ENCODE data around the gene ULBP3. TPM values are rescaled to one million over a fixed set of nuclear protein-coding genes. Genes with fewer than 3 reads are reported as not detected.

Gene ULBP3
- total RNA-seq, 1 experiment from 2014 or later, result 8.1 TPM

DNA sequence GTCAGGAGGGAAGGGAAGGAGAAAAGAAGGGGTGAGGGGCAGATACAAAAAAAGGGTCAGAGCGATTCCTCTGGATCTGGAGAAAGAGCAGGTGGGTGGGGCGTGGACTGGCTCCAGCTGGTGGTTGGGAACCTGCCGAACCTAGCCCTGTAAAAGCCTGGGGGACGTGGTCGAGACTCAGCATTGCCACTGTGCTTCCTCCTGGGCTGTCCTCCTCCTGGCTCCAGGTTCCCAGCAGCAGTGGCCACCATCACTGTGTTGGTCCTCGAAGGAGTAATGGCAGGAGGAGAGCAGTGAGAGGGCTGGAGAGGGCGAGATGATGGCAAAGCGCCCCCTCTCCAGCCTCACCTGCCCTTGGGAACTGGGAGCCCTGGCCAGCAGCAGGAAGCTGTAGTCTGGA lies 40.1 kb downstream of the ULBP3 start:
- H3K4me1 ChIP-seq, result no peaks in the 10 kb centered on the region

DNA sequence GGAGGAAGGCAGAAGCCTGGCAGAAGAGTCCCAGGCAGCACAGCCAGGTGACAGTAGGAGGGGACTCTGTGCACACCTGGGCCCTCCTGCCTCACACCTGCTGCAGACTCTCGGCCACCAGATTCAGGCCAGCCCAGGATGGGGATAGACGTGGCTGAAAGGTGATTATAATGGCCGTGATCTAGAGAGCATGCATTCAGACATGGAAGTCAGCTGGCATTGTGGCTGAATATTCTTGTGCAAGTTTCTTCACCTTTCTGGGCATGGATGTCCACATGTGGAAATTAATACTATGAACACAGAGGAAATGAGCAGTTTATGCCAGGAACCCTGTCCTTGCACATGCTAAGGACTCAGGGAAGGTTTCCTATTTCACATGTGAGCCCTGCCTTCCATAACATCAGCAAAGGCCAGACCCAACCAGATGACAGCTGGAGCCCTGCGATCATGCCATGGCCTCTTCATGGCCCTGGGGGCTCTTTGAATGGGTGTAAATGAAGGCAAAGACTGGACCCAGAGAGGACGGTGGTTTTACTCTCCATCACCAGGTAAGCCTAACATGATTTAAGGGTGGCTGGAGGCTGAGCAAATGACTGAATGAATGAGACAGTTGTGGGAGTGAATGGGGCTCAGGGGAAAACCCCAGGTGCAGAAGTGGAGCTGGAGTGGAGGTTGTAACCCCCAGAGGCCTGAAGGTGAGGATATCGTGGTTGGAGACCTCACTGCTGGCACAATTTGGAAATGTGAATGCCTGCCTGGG lies 40.9 kb downstream of the ULBP3 start:
- intact Hi-C loops (cut with micrococcal nuclease; ENCODE audit: unreplicated experiment), result no loop called here

More for the DNA sequence above, 40.1 kb downstream of the ULBP3 start:
- BruUV-seq (replicated peaks), result no TSS peak
- intact Hi-C loops (cut with micrococcal nuclease; ENCODE audit: unreplicated experiment), result no loop called here
- no peak overlapping the region for H3K27ac Mint-ChIP-seq (ENCODE audit: unreplicated experiment)
- H3K36me3 Mint-ChIP-seq (ENCODE audit: insufficient read depth, unreplicated experiment), result no peaks in the 10 kb centered on the region
- Histone ChIP-seq H3K4me3 (ENCODE audit: low read depth, low read length) (no peak overlapping the region), H3K27me3 (replicated peaks; ENCODE audit: control insufficient read depth, insufficient read depth, low read length) (no peaks in the 10 kb centered on the region), H3K9me3 (no peaks in the 10 kb centered on the region), H3K36me3 (ENCODE audit: control insufficient read depth, insufficient read depth, low read length) (no peaks in the 10 kb centered on the region)
- CTCF ChIA-PET, result no interaction called here
- POLR2A ChIA-PET, result no interaction called here
- DNase-seq, result no peak
- no peak overlapping the region for H3K4me3 Mint-ChIP-seq (ENCODE audit: unreplicated experiment)
- H3K9me3 Mint-ChIP-seq (ENCODE audit: unreplicated experiment), result no peaks in the 10 kb centered on the region
- peaks cover 20% of the 10 kb centered on the region for H3K27me3 Mint-ChIP-seq (ENCODE audit: insufficient read depth, unreplicated experiment)
- H3K4me1 Mint-ChIP-seq (ENCODE audit: low read depth, unreplicated experiment), result no peaks in the 10 kb centered on the region
- TF ChIP-seq, protein P1, sequence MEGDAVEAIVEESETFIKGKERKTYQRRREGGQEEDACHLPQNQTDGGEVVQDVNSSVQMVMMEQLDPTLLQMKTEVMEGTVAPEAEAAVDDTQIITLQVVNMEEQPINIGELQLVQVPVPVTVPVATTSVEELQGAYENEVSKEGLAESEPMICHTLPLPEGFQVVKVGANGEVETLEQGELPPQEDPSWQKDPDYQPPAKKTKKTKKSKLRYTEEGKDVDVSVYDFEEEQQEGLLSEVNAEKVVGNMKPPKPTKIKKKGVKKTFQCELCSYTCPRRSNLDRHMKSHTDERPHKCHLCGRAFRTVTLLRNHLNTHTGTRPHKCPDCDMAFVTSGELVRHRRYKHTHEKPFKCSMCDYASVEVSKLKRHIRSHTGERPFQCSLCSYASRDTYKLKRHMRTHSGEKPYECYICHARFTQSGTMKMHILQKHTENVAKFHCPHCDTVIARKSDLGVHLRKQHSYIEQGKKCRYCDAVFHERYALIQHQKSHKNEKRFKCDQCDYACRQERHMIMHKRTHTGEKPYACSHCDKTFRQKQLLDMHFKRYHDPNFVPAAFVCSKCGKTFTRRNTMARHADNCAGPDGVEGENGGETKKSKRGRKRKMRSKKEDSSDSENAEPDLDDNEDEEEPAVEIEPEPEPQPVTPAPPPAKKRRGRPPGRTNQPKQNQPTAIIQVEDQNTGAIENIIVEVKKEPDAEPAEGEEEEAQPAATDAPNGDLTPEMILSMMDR (IDR thresholded peaks at IDR 0.05; ENCODE audit: insufficient read depth in 1 of 2, low read depth in 1 of 2, low read length in 1 of 2, severe bottlenecking in 1 of 2, unreplicated experiment in 1 of 2), result no peak

DNA sequence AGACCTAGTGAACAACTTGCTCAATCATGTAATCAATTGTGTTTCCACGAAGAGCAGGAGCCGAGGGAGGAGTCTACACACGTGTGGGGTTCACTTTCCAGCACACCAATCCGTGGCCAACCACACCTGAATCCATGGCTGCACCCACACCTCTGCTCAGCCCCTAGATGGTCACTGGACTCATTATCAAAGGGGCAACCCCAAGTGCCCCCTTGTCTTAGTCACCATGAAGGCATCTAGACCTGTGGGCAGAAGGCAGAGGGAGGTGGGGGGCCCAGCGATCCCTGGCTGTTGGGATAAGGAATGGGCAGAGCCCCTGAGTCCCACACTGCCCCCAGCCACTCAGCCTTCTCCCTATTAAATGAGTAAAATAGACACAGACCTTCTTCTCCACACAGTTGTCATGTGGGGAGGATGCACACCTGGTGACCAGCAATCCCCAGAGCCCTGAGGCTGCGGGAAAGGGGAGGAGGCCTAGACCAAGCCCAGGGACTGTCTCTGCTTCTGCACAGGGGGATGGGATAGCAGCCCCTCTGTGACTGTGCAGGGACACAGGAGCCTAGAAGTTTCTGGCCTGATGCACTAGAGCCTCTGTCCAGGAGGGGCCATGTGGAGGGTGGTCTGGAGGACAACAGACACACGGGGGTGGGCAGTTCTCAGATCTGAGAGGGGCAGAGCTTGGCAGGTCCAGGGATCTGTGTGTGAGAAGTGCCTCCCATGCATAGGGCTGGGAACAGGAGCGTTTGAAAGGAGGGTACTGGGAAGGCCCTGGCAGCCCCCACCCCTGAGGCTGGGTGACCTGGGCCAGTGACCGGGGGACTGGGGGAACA lies 41.7 kb downstream of the ULBP3 start:
- BruUV-seq (replicated peaks), result no TSS peak
- Histone ChIP-seq H3K4me1 (no peaks in the 10 kb centered on the region), H3K36me3 (ENCODE audit: control insufficient read depth, insufficient read depth, low read length) (no peaks in the 10 kb centered on the region), H3K4me3 (ENCODE audit: low read depth, low read length) (no peak overlapping the region), H3K27me3 (replicated peaks; ENCODE audit: control insufficient read depth, insufficient read depth, low read length) (no peaks in the 10 kb centered on the region), H3K9me3 (no peaks in the 10 kb centered on the region)
- H3K4me3 Mint-ChIP-seq (ENCODE audit: unreplicated experiment), result no peak overlapping the region
- no peaks in the 10 kb centered on the region for H3K36me3 Mint-ChIP-seq (ENCODE audit: insufficient read depth, unreplicated experiment)
- TF ChIP-seq, protein P1 (IDR thresholded peaks at IDR 0.05; ENCODE audit: insufficient read depth in 1 of 2, low read depth in 1 of 2, low read length in 1 of 2, severe bottlenecking in 1 of 2, unreplicated experiment in 1 of 2), result no peak
- H3K9me3 Mint-ChIP-seq (ENCODE audit: unreplicated experiment), result no peaks in the 10 kb centered on the region
- intact Hi-C loops (cut with micrococcal nuclease; ENCODE audit: unreplicated experiment), result no loop called here
- H3K4me1 Mint-ChIP-seq (ENCODE audit: low read depth, unreplicated experiment), result no peaks in the 10 kb centered on the region
- POLR2A ChIA-PET, result no interaction called here
- no peak overlapping the region for H3K27ac Mint-ChIP-seq (ENCODE audit: unreplicated experiment)
- CTCF ChIA-PET, result no interaction called here
- no peak for DNase-seq
- peaks cover 10% of the 10 kb centered on the region for H3K27me3 Mint-ChIP-seq (ENCODE audit: insufficient read depth, unreplicated experiment)

More for the DNA sequence above, 40.9 kb downstream of the ULBP3 start:
- no peaks in the 10 kb centered on the region for H3K9me3 Mint-ChIP-seq (ENCODE audit: unreplicated experiment)
- TF ChIP-seq, protein P1 (IDR thresholded peaks at IDR 0.05; ENCODE audit: insufficient read depth in 1 of 2, low read depth in 1 of 2, low read length in 1 of 2, severe bottlenecking in 1 of 2, unreplicated experiment in 1 of 2), result no peak
- no peaks in the 10 kb centered on the region for H3K27me3 ChIP-seq (replicated peaks; ENCODE audit: control insufficient read depth, insufficient read depth, low read length)
- H3K27ac Mint-ChIP-seq (ENCODE audit: unreplicated experiment), result no peak overlapping the region
- H3K9me3 ChIP-seq, result no peaks in the 10 kb centered on the region
- H3K4me1 ChIP-seq, result no peaks in the 10 kb centered on the region
- H3K36me3 ChIP-seq (ENCODE audit: control insufficient read depth, insufficient read depth, low read length), result no peaks in the 10 kb centered on the region
- ChIA-PET POLR2A (no interaction called here), CTCF (no interaction called here)
- H3K4me3 ChIP-seq (ENCODE audit: low read depth, low read length), result no peak overlapping the region
- no peaks in the 10 kb centered on the region for H3K36me3 Mint-ChIP-seq (ENCODE audit: insufficient read depth, unreplicated experiment)
- DNase-seq, result no peak
- peaks cover 13% of the 10 kb centered on the region for H3K27me3 Mint-ChIP-seq (ENCODE audit: insufficient read depth, unreplicated experiment)
- H3K4me3 Mint-ChIP-seq (ENCODE audit: unreplicated experiment), result no peak overlapping the region
- no peaks in the 10 kb centered on the region for H3K4me1 Mint-ChIP-seq (ENCODE audit: low read depth, unreplicated experiment)
- BruUV-seq (replicated peaks), result no TSS peak

Data from Caco-2 (cell line).